WTC11 (cell line): Measurements from ENCODE around the gene GSPT2. TPM values are rescaled to one million over a fixed set of nuclear protein-coding genes. Genes with fewer than 3 reads are reported as not detected.

Experiments
- ATAC-seq: fragments of 200-7000 bp; cut with Tn5 transposase; 2 replicates; pipeline ENCODE4 v1.10.0; 2021; ENCODE audit warnings: mild to moderate bottlenecking, moderate library complexity
- CTCF ChIA-PET: fragments of 300-600 bp; sonication (Branson Sonifier 250); formaldehyde crosslinking; loops from one replicate; lab custom pipeline; 2021; ENCODE audit warnings: antibody characterized with exemption; lab: Charles Lee
- POLR2A ChIA-PET: fragments of 350-600 bp; sonication (Branson Sonifier 250); formaldehyde crosslinking; loops from one replicate; lab custom pipeline; 2021; ENCODE audit warnings: antibody characterized with exemption; lab: Charles Lee
- DNase-seq: peaks from one replicate; pipeline ENCODE4 v3.0.0; 2021; ENCODE audit warnings: low spot score
- H3K27ac Mint-ChIP-seq: 2 replicates; pipeline ENCODE4 v1.8.0; 2021; ENCODE audit warnings: mixed read lengths
- H3K27me3 Mint-ChIP-seq: 2 replicates; pipeline ENCODE4 v1.8.0; 2021; ENCODE audit warnings: low read depth, mild to moderate bottlenecking, moderate library complexity, mixed read lengths
- H3K36me3 Mint-ChIP-seq: 2 replicates; pipeline ENCODE4 v1.8.0; 2021; ENCODE audit warnings: mixed read lengths
- H3K4me1 Mint-ChIP-seq: 2 replicates; pipeline ENCODE4 v1.8.0; 2022; ENCODE audit warnings: mixed read lengths
- H3K4me3 Mint-ChIP-seq: 2 replicates; pipeline ENCODE4 v1.8.0; 2021; ENCODE audit warnings: mild to moderate bottlenecking, moderate library complexity, mixed read lengths
- H3K9me3 Mint-ChIP-seq: 2 replicates; pipeline ENCODE4 v1.8.0; 2021; ENCODE audit warnings: mixed read lengths
- CREM ChIP-seq: sonication (generic); formaldehyde crosslinking; IDR thresholded peaks from 2 replicates; pipeline ENCODE4 v1.8.1; 2022; ENCODE audit warnings: mild to moderate bottlenecking, missing genetic modification reagents, moderate library complexity
- ELF4 ChIP-seq: sonication (generic); formaldehyde crosslinking; IDR thresholded peaks from 2 replicates; pipeline ENCODE4 v1.8.1; 2022; ENCODE audit warnings: low read depth, mild to moderate bottlenecking, moderate library complexity, missing genetic modification reagents
- FOXK1 ChIP-seq: sonication (generic); formaldehyde crosslinking; IDR thresholded peaks from 2 replicates; pipeline ENCODE4 v1.8.0; 2022; ENCODE audit warnings: mild to moderate bottlenecking, moderate library complexity, missing genetic modification reagents
- FOXP1 ChIP-seq: sonication (generic); formaldehyde crosslinking; IDR thresholded peaks from 2 replicates; pipeline ENCODE4 v1.8.0; 2022; ENCODE audit warnings: missing genetic modification reagents, mild to moderate bottlenecking, moderate library complexity, borderline replicate concordance
- GABPB1 ChIP-seq: sonication (generic); formaldehyde crosslinking; IDR thresholded peaks from 2 replicates; pipeline ENCODE4 v1.8.1; 2023; ENCODE audit warnings: mild to moderate bottlenecking, missing genetic modification reagents
- KAT7 ChIP-seq: sonication (generic); formaldehyde crosslinking; IDR thresholded peaks from 2 replicates; pipeline ENCODE4 v1.8.1; 2023; ENCODE audit warnings: missing genetic modification reagents, mild to moderate bottlenecking, borderline replicate concordance
- MXD4 ChIP-seq: fragments of 250-450 bp; sonication (Bioruptor Pico); IDR thresholded peaks from 2 replicates; pipeline ENCODE4 v1.8.0; 2021; ENCODE audit warnings: mild to moderate bottlenecking, moderate library complexity, borderline replicate concordance
- NFATC4 ChIP-seq: fragments of 250-450 bp; sonication (Bioruptor Pico); IDR thresholded peaks from 2 replicates; pipeline ENCODE4 v1.9.0; 2021; ENCODE audit warnings: mild to moderate bottlenecking
- NR3C1 ChIP-seq: sonication (generic); formaldehyde crosslinking; conservative IDR thresholded peaks from 2 replicates; pipeline ENCODE4 v1.8.1; 2023; ENCODE audit warnings: low read depth, mild to moderate bottlenecking, missing genetic modification reagents
- SMAD3 ChIP-seq: sonication (generic); formaldehyde crosslinking; IDR thresholded peaks from 2 replicates; pipeline ENCODE4 v1.8.0; 2022; ENCODE audit warnings: missing genetic modification reagents, mild to moderate bottlenecking, borderline replicate concordance
- SMAD4 ChIP-seq: sonication (generic); formaldehyde crosslinking; IDR thresholded peaks from 2 replicates; pipeline ENCODE4 v1.8.0; 2022; ENCODE audit warnings: mild to moderate bottlenecking, missing genetic modification reagents
- SOX15 ChIP-seq: fragments of 250-450 bp; sonication (Bioruptor Pico); IDR thresholded peaks from 2 replicates; pipeline ENCODE4 v1.9.0; 2021; ENCODE audit warnings: mild to moderate bottlenecking
- ZNF396 ChIP-seq: fragments of 250-450 bp; sonication (Bioruptor Pico); IDR thresholded peaks from 2 replicates; pipeline ENCODE4 v1.8.0; 2021; ENCODE audit warnings: mild to moderate bottlenecking, moderate library complexity, borderline replicate concordance
- ZNF416 ChIP-seq: fragments of 250-450 bp; sonication (Bioruptor Pico); IDR thresholded peaks from 2 replicates; pipeline ENCODE4 v1.9.0; 2021; ENCODE audit warnings: mild to moderate bottlenecking, inconsistent platforms
- total RNA-seq: library from RNA; stranded (reverse); gene quantifications from 3 replicates; pipeline ENCODE4 v1.2.3, GENCODE V29; 2021
- TF ChIP-seq, protein P1 (sequence below): sonication (generic); formaldehyde crosslinking; IDR thresholded peaks from 2 replicates; pipeline ENCODE4 v1.8.0; 2022; ENCODE audit warnings: mild to moderate bottlenecking, missing genetic modification reagents
- TF ChIP-seq, protein P2 (sequence below): sonication (generic); formaldehyde crosslinking; IDR thresholded peaks from 2 replicates; pipeline ENCODE4 v1.8.1; 2023; ENCODE audit warnings: mild to moderate bottlenecking, moderate library complexity, missing genetic modification reagents

The GSPT2 gene
- total RNA-seq, 1 experiment from 2014 or later = 25.9 TPM

DNA sequence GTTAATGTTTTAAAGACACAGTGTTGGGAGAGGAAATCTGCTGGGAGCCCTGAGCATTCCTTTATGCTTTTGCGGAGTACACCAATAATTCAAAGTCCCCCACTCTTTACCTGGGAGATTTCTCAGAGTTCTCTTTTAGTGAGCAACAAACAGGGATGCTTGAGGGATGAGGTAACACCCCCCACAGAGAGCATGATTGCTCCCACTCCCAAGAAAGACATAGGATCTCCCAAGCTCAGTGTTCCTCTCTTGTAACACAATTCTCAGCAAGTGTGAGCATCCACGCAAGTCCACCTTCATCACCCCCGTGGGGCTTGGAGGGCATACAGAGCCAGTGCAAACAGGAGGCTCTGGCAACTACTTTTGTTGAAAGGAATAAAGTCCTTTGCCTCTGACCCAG, 36.1 kb downstream of the GSPT2 start (continued):
- TF ChIP-seq, protein P1, sequence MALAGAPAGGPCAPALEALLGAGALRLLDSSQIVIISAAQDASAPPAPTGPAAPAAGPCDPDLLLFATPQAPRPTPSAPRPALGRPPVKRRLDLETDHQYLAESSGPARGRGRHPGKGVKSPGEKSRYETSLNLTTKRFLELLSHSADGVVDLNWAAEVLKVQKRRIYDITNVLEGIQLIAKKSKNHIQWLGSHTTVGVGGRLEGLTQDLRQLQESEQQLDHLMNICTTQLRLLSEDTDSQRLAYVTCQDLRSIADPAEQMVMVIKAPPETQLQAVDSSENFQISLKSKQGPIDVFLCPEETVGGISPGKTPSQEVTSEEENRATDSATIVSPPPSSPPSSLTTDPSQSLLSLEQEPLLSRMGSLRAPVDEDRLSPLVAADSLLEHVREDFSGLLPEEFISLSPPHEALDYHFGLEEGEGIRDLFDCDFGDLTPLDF (CRISPR knock-in tag) = no peak

DNA sequence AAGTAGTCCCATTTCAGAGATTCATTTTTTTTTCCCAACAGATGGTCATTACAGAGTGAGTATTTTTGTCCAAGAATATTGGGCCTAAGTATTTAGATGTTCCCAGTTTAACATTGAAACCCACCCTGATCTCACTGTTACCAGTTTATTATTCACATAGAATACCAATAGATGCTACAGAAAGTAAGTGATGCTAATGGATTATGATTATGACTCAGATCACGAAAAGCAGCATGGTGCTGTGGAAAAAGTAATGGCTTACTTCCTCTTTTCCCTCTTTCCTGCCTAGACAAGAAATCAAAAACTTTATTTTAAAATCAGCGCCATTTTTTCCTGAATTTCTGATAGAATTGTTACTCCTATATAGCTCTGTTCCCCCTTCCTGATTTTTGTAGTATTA, 51.9 kb downstream of the GSPT2 start:
- TF ChIP-seq, protein P2, sequence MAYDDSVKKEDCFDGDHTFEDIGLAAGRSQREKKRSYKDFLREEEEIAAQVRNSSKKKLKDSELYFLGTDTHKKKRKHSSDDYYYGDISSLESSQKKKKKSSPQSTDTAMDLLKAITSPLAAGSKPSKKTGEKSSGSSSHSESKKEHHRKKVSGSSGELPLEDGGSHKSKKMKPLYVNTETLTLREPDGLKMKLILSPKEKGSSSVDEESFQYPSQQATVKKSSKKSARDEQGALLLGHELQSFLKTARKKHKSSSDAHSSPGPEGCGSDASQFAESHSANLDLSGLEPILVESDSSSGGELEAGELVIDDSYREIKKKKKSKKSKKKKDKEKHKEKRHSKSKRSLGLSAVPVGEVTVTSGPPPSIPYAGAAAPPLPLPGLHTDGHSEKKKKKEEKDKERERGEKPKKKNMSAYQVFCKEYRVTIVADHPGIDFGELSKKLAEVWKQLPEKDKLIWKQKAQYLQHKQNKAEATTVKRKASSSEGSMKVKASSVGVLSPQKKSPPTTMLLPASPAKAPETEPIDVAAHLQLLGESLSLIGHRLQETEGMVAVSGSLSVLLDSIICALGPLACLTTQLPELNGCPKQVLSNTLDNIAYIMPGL = no peak
- TF ChIP-seq FOXK1 (CRISPR knock-in tag) (no peak), GABPB1 (CRISPR knock-in tag) (no peak), NR3C1 (CRISPR knock-in tag) (no peak), FOXP1 (no peak), SOX15 (CRISPR knock-in tag) (no peak), SMAD3 (no peak), KAT7 (CRISPR knock-in tag) (no peak), ZNF396 (CRISPR knock-in tag) (no peak), ELF4 (CRISPR knock-in tag) (no peak), MXD4 (CRISPR knock-in tag) (no peak), NFATC4 (CRISPR knock-in tag) (no peak), ZNF416 (CRISPR knock-in tag) (no peak), CREM (CRISPR knock-in tag) (no peak), SMAD4 (no peak)
- TF ChIP-seq, all 79 proteins: peak for 0
- ChIA-PET CTCF (interaction anchor here (1.2 kb wide), 1 partner anchor 154 kb away, joined by 3 read pairs; no protein-coding TSS in a partner anchor), POLR2A (no interaction called here)
- Mint-ChIP-seq H3K27me3 (no peaks in the 10 kb centered on the region), H3K4me1 (peaks cover 12% of the 10 kb centered on the region), H3K4me3 (no peak overlapping the region), H3K9me3 (peaks cover 6% of the 10 kb centered on the region), H3K36me3 (no peaks in the 10 kb centered on the region), H3K27ac (no peak overlapping the region)
- no peak for ATAC-seq
- DNase-seq = no peak

Other genes with a start within 250 kb of the GSPT2 start
- gene NUDT11, start 246.8 kb upstream of the GSPT2 start, total RNA-seq = 24.3 to 27.8 TPM (median 25.1 TPM) in 3 replicates
- 3.3 to 4.9 TPM (median 4.4 TPM) in 3 replicates for gene CENPVL3, start 124.5 kb upstream of the GSPT2 start, total RNA-seq
- 3.1 to 3.7 TPM (median 3.5 TPM) in 3 replicates for gene CENPVL2, start 60.6 kb upstream of the GSPT2 start, total RNA-seq
- 3.1 to 3.7 TPM (median 3.5 TPM) in 3 replicates for gene CENPVL1, start 32.9 kb upstream of the GSPT2 start, total RNA-seq
- gene MAGED1, start 150.2 kb downstream of the GSPT2 start, total RNA-seq = 125 to 135 TPM (median 130 TPM) in 3 replicates